Heart left ventricle (tissue), 16 donors: ENCODE data around the gene KRT15. TPM values are rescaled to one million over a fixed set of nuclear protein-coding genes. Genes with fewer than 3 reads are reported as not detected.
A peak's percentile ranks its signal among the peaks of the same experiment; 100 is the strongest.

ENCODE experiments used
- ATAC-seq, 4 donors: fragments of 200-7000 bp; cut with Tn5 transposase; one replicate each; pipeline ENCODE4 v1.9.1; 2020 to 2022; ENCODE audit warnings: moderate library complexity in 4 of 4, mild to moderate bottlenecking in 3 of 4, moderate number of reproducible peaks in 1 of 4
- DNase-seq, 5 donors: peaks; one replicate each; pipeline ENCODE4 v3.0.0-alpha.2; 2020
- H3K27ac ChIP-seq, 12 donors: fragments of 200-600 bp; sonication (generic) in 4 of 12; one replicate each; pipeline versions ENCODE4 v1.5.0 to v1.8.0; 2016 to 2022; ENCODE audit warnings: mild to moderate bottlenecking in 2 of 12
- H3K27me3 ChIP-seq, 9 donors: fragments of 200-600 bp; sonication (generic) in 2 of 9; one replicate each; pipeline versions ENCODE4 v1.5.1 to v1.8.0; 2016 to 2022; ENCODE audit warnings: mild to moderate bottlenecking in 3 of 9
- H3K36me3 ChIP-seq, 9 donors: fragments of 200-600 bp; sonication (generic) in 2 of 9; one replicate each; pipeline versions ENCODE4 v1.5.0 to v1.8.0; 2018 to 2022; ENCODE audit warnings: mild to moderate bottlenecking in 2 of 9
- H3K4me1 ChIP-seq, 12 donors: fragments of 200-600 bp; sonication (generic) in 4 of 12; one replicate each; pipeline versions ENCODE4 v1.5.0 to v1.8.0; 2016 to 2022; ENCODE audit warnings: mild to moderate bottlenecking in 3 of 12
- H3K4me3 ChIP-seq, 12 donors: fragments of 200-600 bp; sonication (generic) in 4 of 12; one replicate each; pipeline versions ENCODE4 v1.5.0 to v1.8.0; 2017 to 2022; ENCODE audit warnings: mild to moderate bottlenecking in 9 of 12, moderate library complexity in 4 of 12
- H3K9me3 ChIP-seq, 12 donors: fragments of 200-600 bp; sonication (generic) in 4 of 12; one replicate each; pipeline versions ENCODE4 v1.5.0 to v1.8.0; 2016 to 2022; ENCODE audit warnings: mild to moderate bottlenecking in 1 of 12
- CTCF ChIP-seq, 12 donors: fragments of 200-600 bp; sonication (generic) in 4 of 12; IDR thresholded peaks; one replicate each; pipeline versions ENCODE4 v1.5.0 to v1.8.0; 2018 to 2022; ENCODE audit warnings: antibody characterized with exemption in 12 of 12, mild to moderate bottlenecking in 5 of 12
- POLR2A ChIP-seq, 2 donors: fragments of 450-650 bp; IDR thresholded peaks; one replicate each; pipeline ENCODE4 v1.6.1; 2017; ENCODE audit warnings: antibody characterized with exemption in 2 of 2, mild to moderate bottlenecking in 2 of 2, moderate library complexity in 2 of 2
- WGBS, 4 donors: extraction: QIAGEN DNeasy Blood & Tissue Kit in 2 of 4; methylation state at CpG; one replicate each; pipeline versions ENCODE4 v1.1.5 to v1.1.7; 2013 to 2018; 5-methylcytosine and 5-hydroxymethylcytosine counted together
- intact Hi-C, 10 donors: fragments of 100-400 bp; cut with DNase I; formaldehyde crosslinking; loops; one replicate each; pipeline versions ENCODE4 v1.11.1 to v1.14.2; 2022
- polyA plus RNA-seq, 2 donors: library from polyadenylated mRNA; stranded (reverse); fragments of 200-250 nt; gene quantifications; one replicate each; pipeline ENCODE4 v1.2.3, GENCODE V29; 2013
- total RNA-seq, 9 donors: library from RNA; depleted of rRNA in 2 of 9; stranded (reverse); fragments of >200 nt in 2 of 9; fragmentation: NEBNext Ultra II Directional in 3 of 9; extraction: Animal tissue kit (Norgen Biotek cat#: 25700) in 3 of 9; gene quantifications; one replicate each; pipeline versions ENCODE4 v1.1.0 to v1.2.4, GENCODE V29; 2016 to 2023
- donor health status: ischemic (EF 13 %, LVEDD 7.1; RV severe dilation, severe dysfunction).
- donor health status: healthy with polysubstance abuse.
- donor health status: DM: no; HTN: yes; CAD: no.
- donor health status: DM: no; HTN: no; CAD: no.
- donor health status: ischemic (EF 25% LVEDD 6.9; RV normal size, moderate dysfunction).
- donor health status: ischemic (EF 25% LVEDD 5.7; RV mildly dilated, moderate dysfunction).
- donor health status: healthy.
- donor health status: DM: yes; HTN: yes; CAD: no.
- donor health status: ischemic (EF 35%, LVEDD 5.7; RV mildly dilated, moderate dysfunction).
- donor health status: nonischemic (EF 11% LVEDD 7.7; RV severe dilation, severe dysfunction).
- donor health status: DM: yes; HTN: yes; CAD: no.
- donor health status: PGD.
- donor health status: ischemic (EF 29% LVEDD 5.4; RV normal size, mild dysfunction).
- donor health status: nonischemic (EF 23%, LVEDD 6.1; RV moderate dilation, normal function).

The KRT15 gene
- total and polyA plus RNA-seq, 11 donors, result 0.14 to 0.36 TPM; not detected in 9

- 5 to 9% (median 6%) methylated on average over 55 to 62 of the region's 62 CpGs for WGBS, 4 donors
- peak overlapping the region in 7 of 12 donors; percentile 10 to 37 (median 16) for H3K4me3 ChIP-seq
- ATAC-seq, result peak in 1 of 4 donors; percentile 36
- H3K27me3 ChIP-seq, result peaks cover 15 to 73% (median 48%) of the 10 kb centered on the region in 9 donors
- peaks cover 0 to 15% (median 4%) of the 10 kb centered on the region in 12 donors for H3K4me1 ChIP-seq
- no peaks in the 10 kb centered on the region for H3K9me3 ChIP-seq
- H3K36me3 ChIP-seq, result no peaks in the 10 kb centered on the region
- TF ChIP-seq POLR2A (IDR thresholded peaks at IDR 0.05), result no peak
- TF ChIP-seq CTCF (IDR thresholded peaks at IDR 0.05), result no peak
- H3K27ac ChIP-seq, result no peak overlapping the region
- intact Hi-C loops, result no loop called here
- DNase-seq, result peak in 1 of 5 donors; percentile 17
Observed at GRCh38 chr17:41527063-41528023, 8.7 kb upstream of the KRT15 start.

GRCh38 chr17:41524261-41524660, 5.6 kb upstream of the KRT15 start:
- 82 to 84% (median 83%) methylated on average over 9 to 11 of the region's 11 CpGs for WGBS, 4 donors
- intact Hi-C loops, result no loop called here
- Histone ChIP-seq H3K4me3 (no peak overlapping the region), H3K27ac (no peak overlapping the region), H3K9me3 (no peaks in the 10 kb centered on the region), H3K4me1 (peaks cover 0 to 15% (median 4%) of the 10 kb centered on the region in 12 donors), H3K36me3 (no peaks in the 10 kb centered on the region), H3K27me3 (peaks cover 15 to 70% (median 39%) of the 10 kb centered on the region in 9 donors)
- TF ChIP-seq POLR2A (IDR thresholded peaks at IDR 0.05) (no peak), CTCF (IDR thresholded peaks at IDR 0.05) (no peak)
- no peak for ATAC-seq
- peak in 1 of 5 donors; percentile 3 for DNase-seq

GRCh38 chr17:41523787-41524186, 5.1 kb upstream of the KRT15 start:
- H3K4me1 ChIP-seq, result peaks cover 0 to 15% (median 4%) of the 10 kb centered on the region in 12 donors
- H3K36me3 ChIP-seq, result no peaks in the 10 kb centered on the region
- H3K27me3 ChIP-seq, result peaks cover 15 to 65% (median 34%) of the 10 kb centered on the region in 9 donors
- intact Hi-C loops, result no loop called here
- TF ChIP-seq CTCF (IDR thresholded peaks at IDR 0.05) (no peak), POLR2A (IDR thresholded peaks at IDR 0.05) (no peak)
- DNase-seq, result peak in 1 of 5 donors; percentile 14
- ATAC-seq, result no peak
- no peaks in the 10 kb centered on the region for H3K9me3 ChIP-seq
- no peak overlapping the region for H3K4me3 ChIP-seq
- no peak overlapping the region for H3K27ac ChIP-seq
- WGBS, 4 donors, result 80 to 84% (median 82%) methylated on average over 17 to 19 of the region's 19 CpGs

GRCh38 chr17:41523225-41523593, 4.5 kb upstream of the KRT15 start:
- DNase-seq (no peak), ATAC-seq (no peak)
- WGBS, 4 donors, result 70 to 84% (median 74%) methylated on average over 4 of the region's 4 CpGs
- intact Hi-C loops, result no loop called here
- H3K36me3 ChIP-seq, result no peaks in the 10 kb centered on the region
- H3K4me1 ChIP-seq, result peaks cover 0 to 12% (median 4%) of the 10 kb centered on the region in 12 donors
- H3K4me3 ChIP-seq, result no peak overlapping the region
- no peak overlapping the region for H3K27ac ChIP-seq
- H3K9me3 ChIP-seq, result no peaks in the 10 kb centered on the region
- no peak for TF ChIP-seq CTCF (IDR thresholded peaks at IDR 0.05)
- TF ChIP-seq POLR2A (IDR thresholded peaks at IDR 0.05), result no peak
- peaks cover 12 to 59% (median 28%) of the 10 kb centered on the region in 9 donors for H3K27me3 ChIP-seq
